ENCODE measurements around the gene FAM193A.
"Not testable (repeated sequence)": the region's sequence is repeated elsewhere in the genome, so short reads cannot be mapped to it uniquely, and the experiment has no call there.

FAM193A gene

GRCh38 chr4:2754848-2755819 lies 218.7 kb downstream of the FAM193A start:
- no peak for DNase-seq

DNA sequence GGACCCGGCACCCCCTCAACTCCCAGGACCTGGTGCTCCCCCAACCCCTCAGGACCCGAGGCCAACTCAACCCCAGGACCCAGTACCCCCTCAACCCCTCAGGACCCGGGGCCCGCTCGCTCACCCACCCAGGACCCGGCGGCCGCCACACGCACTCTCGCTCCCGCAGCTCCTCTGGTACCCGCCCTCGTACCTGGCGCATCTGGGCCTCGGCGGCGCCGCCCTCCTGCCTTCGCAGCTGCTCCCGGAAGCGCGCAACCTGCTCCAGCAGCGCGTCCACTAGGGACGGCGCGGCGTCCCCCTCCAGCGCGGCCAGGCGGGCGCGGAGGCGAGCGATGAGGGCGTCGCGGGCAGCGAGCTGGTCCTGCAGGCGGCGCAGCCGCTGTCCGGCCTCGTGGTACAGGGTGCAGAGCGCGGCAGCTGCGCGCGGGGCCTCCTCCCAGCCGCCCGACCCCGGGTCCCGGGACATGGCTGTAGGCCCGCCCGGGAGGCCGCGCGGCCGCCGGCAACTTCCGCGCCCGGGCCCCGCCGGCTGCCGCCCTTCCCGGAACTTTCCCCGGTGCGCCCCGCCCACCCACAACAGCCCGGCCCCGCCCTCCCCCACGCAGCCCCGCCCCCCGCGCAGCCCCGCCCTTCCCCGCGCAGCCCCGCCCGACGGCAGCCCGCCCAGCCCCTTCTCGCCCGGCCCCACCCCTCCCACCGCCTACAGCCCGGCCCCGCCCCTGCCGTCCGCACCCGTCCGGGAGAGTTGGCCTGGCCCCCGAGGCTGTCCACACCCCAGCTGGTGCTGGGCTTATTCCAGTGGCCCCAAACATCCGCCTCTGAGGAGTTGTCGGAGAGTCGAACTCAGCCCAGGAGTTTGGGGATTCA lies 219.6 kb downstream of the FAM193A start, which contains the start of gene TNIP2:
TSS of gene TNIP2 (minus strand) at position 516 of the 870 bp plus-strand sequence. CDS start at position 469, 47 bp downstream.
- DNase-seq = no peak

- no peak for DNase-seq
Observed at GRCh38 chr4:2756691-2757350, 220.4 kb downstream of the FAM193A start.

- DNase-seq = no peak
Observed at GRCh38 chr4:2757426-2757825, 221.0 kb downstream of the FAM193A start.

DNA sequence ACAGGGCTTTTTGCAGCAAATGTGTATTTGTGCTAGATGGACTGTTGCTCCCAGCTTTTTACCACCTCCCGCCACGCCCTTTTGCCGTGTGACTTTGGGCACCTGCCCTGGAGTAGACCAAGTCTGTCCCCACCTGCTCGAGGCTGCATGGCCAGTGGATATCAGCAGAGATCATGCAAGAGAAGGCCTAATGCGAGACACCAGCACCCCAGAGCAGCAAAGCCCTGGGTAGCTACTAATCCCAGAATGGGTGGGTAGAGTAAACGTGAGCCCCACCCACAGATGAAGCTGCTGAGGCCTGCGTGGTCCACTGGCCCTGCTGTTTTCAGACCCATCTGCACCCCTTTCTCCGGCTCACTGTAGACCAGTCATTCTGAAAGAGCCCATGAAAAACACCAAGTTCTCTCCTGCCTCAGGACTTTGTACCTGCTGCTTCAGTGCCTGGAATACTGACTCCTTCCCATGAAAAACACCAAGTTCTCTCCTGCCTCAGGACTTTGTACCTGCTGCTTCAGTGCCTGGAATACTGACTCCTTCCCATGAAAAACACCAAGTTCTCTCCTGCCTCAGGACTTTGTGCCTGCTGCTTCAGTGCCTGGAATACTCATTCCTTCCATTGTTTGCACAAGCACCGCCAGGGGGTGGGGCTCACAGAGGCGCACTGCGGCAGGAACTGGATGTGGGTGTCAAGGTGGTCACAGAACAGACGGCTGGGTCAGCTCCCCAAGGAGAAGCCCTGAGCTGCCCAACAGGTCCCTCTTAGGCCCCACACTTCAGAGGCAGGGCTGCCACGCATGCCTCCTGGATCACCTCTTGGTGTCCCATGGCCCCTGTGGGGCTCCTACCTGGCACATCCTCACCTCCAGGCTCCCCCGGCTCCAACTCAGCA lies 224.8 kb downstream of the FAM193A start:
- DNase-seq = no peak

DNA sequence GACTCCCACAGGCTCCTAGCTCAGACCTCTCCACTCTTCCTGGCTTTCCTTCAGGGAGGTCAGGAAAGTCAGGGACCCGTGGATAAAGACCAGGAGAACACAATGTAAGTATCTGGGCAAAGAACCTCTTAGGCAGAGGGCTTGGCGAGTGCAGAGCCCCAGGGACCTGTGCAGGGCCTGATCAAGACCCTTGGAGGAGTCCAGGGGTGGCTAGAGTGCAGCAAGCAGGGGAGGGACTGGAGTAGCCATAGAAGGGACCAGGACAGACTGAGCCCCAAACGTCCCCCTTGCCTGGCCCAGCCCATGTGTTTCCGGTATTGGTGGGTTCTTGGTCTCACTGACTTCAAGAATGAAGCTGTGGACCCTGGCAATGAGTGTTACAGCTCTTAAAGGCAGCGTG lies 225.6 kb downstream of the FAM193A start:
- DNase-seq = no peak

- not testable (repeated sequence) for DNase-seq
Observed at GRCh38 chr4:2762486-2763370, 226.3 kb downstream of the FAM193A start.

DNA sequence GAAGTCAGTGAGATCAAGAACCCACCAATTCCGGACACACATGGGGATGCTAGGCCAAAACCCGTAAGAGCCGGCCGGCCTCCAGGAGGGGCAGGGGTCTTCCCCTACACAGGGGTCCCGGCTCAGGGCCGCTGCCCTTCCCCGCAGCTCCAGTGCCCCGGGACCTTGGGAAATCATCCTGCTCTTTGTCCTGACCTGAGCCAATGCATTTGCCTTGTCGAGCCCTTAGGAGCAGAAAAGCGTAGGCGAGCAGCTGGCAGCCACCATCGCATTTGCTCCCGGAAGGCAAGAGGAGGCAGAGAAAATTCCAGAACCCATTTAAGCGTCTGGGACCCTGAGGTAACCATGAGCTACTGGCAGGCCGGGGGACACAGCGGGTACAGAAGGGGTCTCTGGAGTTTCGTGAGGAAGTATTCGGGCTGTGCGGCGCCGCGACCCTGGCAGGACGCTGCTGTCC lies 227.1 kb downstream of the FAM193A start:
- DNase-seq = no peak

DNA sequence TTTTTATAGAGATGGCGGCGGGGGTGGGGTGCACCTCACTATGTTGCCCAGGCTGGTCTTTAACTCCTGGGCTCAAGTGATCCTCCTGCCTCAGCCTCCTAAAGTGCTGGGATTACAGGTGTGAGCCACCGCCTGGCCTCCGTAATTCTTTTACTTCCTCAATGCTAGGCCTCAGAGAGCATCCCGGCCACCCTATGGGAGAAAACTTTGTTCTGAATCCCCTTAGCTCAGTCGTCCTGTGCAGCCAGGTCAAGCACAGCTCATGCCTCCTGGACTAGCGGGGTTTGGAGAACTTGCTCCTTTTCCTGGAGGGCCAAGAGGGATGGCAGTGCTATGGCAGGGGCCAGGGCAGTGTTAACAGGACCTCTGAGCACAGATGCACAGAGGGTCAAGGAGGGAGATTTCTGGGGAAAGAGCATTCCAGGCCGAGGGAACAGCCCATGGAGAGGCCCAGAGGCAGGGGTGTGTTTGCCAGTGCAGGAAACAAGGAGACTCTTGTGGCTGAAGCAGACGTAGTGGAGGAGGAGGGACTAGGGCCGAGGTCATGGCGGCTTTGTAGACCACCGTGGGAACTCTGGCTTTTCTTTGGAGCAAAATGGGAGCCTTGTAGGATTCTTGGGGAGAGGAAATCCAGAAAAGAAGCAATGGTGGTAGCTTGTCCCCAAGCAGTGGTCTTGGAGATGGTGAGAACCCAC lies 229.5 kb downstream of the FAM193A start:
- DNase-seq = no peak

- DNase-seq = no peak
Observed at GRCh38 chr4:2767046-2767704, 230.7 kb downstream of the FAM193A start.

DNA sequence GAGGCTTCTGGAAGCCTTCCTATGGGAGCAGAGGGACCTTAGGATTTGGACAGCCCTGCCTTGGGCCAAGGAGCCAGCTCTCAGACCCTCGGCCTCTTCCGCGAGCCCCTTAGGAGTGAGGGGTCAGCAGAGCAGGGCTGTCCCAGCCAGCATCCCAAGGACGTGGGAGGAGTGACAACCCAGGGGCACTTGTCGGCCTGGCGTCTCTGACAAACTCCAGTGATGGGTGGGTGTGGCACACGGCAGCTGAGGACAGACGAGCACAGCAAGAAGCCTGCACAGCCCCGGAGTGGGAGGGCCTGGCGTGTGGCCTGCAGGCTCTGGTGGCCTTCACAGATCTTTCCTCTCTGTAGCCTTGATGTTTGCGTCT lies 231.2 kb downstream of the FAM193A start:
- DNase-seq = no peak

GRCh38 chr4:2768124-2768523 lies 231.7 kb downstream of the FAM193A start:
- no peak for DNase-seq

- DNase-seq = no peak
Observed at GRCh38 chr4:2768921-2769336, 232.5 kb downstream of the FAM193A start.

- DNase-seq = no peak
Observed at GRCh38 chr4:2771264-2771663, 234.8 kb downstream of the FAM193A start.

DNA sequence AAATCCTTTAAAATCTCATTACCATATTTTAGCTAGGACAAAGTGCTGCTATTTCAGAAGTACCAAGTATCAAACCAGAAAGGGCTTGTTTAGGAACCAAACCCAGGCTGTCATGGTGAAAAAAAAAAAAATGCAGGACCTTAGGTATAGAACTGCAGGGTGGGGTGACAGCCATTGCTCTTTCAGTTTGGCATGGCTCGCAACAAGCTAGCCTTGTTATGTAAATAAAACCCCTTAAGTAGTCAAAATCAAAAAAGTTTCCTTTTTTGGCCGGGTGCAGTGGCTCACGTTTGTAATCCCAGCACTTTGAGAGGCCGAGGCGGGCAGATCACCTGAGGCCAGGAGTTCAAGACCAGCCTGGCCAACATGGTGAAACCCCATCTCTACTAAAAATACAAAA lies 244.2 kb downstream of the FAM193A start:
- DNase-seq = not testable (repeated sequence)

- DNase-seq = no peak
Observed at GRCh38 chr4:2781911-2782310, 245.5 kb downstream of the FAM193A start.
